CD1c-positive myeloid dendritic cell (primary cell): Measurements from ENCODE around the gene BMF.

Experiments
- DNase-seq: peaks from one replicate; pipeline ENCODE4 v3.0.0-alpha.2; 2016; ENCODE audit errors: extremely low spot score

Gene BMF

DNA sequence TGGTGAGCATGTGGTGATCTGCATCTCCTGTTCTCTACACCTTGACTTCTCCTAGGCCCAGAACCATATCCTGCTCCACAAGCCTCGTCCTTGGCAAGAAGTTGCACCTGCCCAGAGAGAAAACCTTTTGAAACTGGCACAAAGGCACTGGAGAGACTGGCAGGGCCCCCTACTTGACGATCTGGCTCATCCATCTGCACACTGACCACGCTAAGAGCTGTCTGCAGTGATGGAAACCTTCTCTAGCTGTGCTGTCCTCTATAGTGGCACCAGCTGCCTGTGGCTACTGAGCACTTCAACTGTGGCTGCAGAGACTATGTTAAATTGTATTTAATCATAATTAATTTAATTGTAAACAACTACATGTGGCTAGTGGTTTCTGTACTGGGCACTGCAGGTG is 43.5 kb downstream of the BMF start:
- no peak for DNase-seq

DNA sequence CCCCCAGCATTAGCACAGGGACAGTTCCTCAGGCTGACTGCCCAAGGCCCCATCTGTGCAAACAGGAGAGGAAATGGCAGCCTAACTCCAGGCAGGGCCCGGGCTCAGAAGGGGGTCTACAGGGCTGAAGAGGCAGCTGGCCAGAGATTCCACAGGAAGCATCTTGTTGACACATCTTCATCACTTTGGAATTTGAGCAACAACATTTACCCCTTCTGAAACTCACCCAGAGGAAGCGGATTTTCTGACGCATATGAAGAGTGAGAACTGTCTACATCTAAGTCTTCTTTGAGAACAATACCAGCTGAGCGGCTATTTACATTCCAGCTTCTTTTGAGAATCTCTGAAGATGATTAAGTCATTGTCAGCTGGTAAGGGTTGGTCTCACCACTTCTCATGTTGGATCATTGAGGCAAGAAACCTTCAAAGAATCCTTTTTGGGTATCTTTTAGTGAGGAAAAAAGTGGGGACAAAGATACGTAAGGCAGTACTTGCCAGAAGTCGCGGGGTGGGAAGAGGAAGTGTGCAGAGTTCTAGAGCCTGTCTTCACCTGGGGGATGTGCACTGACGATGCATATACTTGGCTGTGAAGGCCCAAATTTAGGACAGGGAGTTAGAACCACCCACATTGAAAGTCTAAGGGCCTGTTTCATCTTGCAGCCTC is 44.3 kb downstream of the BMF start:
- no peak for DNase-seq

DNA sequence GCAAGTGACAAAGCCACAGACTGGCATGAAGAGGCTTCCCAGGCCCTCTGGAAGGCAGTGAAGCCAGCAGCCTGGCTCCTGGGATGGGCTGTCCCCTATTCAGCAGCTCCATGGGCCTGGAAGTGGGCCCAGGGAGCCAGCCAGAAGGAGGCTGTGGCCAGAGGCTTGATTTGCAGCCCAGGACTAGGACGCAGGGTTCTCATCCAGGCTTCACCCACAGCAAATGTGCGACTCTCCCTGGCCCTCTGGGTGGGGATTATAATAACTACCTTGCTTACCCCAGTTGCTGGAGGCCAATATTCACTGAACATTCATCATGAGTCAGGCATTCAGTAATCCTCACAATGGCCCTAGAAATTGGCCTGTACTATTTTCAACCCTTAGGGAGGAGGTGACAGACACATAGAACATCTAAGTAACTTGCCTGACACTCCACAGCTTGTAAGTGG is 45.1 kb downstream of the BMF start:
- no peak for DNase-seq

DNA sequence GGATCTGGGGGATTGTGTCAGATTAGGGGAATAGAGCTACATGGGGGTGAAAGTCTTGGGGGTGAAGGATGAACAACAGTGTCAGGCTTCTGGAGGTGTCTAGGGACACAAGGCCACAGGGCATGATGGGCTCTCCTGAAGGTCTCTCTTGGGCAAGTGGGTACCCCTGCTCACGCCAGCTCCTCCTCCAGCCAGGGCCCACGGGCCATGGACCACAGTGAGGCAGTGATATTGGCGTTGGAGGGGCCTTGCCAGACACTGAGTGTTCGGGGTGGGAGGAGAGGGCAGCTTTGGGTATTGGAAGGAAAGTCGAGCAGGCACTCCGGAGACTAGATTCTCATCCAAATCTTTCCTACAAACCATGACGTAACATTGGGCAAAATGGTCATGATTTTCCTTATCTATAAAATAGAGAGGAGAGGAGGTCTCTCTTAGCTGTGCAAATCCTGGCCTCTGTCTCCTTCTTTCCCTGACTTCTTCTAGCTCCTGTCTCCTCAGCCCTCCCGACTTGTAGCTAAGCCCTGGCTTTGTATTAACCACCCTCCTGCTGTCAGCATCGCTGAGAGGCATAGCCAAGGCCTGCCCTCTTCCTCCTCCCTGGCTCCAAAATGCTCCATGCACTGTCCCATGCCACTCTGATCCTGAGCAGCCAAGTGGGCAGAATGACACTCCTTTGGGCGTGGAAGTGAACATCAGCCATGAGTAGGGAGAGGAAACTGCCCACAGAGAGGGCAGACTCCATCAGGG is 45.7 kb downstream of the BMF start:
- DNase-seq = no peak

DNA sequence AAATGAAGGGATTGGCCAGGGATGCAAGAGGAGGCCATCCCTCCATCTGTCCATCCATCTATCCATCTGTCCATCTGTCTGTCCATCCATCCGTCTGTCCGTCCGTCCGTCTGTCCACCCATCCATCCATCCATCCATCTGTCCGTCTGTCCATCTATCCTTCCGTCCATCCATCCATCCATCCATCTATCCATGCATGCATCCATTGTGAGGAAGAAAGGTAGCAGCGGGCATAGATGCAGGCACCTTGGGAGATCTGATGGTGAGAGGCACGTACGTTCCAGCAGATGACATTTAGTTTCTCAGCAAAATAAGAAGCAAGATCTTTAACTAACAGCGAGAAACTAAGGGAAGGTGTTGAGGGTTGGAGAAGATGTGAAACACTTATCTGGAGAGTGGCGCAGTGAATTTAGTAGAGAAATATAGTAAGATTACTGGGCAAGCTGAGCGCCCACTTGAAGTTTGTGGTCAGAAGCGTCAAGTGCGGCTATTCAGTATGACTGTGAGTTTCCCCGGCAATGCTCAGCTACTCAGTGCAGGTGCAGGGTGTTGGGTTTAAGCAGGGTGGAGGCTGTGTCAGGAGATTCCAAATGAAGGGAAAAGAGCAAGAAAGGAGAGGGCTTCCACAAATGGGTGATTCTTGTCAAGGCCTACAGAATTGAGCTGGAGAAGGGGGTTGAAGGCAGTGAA is 47.3 kb downstream of the BMF start:
- no peak for DNase-seq

DNA sequence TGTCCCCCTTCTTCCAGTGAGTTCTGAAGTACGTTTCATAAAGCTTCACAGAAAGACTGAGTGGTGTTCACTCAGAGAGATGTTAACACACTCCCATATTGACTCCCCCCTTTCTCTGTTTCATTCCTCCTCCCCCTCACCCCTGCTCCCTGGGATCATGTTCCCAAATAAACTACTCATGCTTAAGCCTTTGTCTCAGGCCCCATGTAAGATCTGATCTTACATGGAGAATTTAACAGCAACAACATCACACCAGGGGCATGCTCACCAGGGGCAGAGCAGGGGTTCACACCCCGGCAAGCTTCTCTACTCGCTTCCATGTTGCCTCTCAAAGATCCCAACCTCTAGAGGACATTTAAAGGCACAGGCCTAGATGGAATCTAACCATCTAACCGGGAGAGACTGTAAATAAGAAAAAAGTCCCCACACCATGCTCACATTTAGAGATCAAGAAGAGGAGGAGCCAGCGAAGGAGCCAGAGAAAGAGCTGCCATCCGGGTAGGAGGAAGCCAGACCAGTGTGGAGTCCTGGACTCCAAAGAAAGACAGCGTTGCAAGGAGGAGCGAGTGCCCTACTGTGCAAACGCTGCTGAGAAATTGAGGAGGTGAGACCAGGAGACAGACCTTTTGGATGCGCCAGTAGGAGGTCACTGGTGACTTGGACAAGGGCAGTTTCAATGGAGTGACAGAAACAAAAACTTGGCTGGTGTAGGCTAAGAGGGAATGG is 48.3 kb downstream of the BMF start:
- DNase-seq = no peak

DNA sequence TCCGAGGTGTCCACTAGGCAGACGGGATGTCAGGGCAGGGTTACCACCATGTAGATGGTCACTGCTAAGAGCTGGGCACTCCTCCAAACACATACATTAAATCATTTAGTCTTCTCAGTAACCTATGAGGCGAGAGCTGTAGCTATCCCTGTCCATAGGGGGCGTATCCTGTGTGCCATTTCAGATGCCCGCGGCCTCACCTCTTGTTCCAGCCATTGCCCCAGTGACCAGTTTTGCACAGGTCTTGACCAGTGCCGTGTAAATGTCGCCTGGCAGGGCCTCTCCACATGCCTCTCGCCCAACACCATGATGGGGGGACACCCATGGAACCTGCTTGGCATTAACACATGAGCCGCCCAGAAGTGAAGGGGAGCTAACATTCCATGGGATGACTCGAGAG is 48.9 kb downstream of the BMF start:
- no peak for DNase-seq

DNA sequence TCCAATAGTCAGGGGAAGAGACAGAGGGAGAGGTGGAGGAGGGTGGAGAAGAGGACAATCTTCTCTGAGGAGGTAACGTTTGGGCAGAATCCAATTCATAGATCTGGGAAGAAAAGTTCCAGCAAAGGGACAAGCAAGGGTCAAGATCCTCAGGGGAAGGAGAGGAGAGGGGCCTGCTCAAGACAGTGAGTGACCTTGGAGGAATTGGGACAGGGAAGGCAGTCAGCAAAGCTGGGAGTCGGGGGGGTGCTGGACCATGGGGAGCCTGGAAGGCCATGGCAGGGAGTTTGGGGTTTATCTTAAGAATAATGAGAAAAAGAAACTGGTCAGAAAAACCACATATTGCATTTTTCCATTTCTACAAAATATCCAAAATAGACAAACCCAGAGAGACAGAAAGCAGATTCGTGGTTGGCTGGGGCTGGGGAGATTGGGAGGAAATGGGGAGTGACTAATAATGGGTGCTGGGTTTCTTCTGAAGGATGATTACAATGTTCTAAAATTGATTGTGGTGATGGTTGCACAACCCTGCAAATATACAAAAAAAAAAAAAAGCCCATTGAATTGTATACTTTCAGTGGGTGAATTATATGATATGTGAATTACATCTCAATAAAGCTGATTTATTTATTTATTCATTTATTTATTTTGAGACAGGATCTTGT is 50.1 kb downstream of the BMF start:
- no peak for DNase-seq

DNA sequence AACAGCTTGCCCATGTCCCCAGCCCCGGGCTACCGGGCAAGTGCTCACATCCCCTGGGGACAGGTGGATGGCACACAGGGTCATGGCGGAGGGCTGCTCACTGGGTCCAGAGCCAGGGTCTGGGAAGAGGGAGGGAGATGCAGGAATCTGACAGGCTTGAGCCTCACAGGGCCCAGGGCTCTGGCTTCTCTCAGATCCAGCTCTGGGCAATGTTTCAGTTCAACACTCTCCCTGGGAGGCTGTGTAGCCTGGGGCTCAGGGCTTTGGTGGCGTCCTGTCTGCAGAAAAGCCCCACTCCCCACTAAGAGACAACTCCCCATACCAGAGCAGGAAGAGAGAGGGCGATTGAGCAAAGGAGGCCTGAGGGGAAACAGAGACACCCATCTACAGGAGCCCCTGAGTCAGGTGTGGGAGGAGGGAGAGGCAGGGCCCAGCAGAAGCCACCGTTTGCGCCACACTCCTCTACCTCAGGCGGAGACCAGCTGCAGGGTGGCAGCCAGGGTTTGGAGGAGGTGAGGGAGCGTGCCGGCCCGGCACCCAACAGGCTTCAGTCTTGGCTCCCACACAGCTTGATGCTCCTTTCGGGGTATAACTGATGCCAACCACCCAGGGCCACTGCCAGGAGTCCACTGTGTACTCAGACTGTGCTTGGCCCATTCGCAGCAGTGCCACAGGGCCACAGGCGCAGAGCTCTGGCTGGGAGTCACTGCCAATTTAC is 52.9 kb downstream of the BMF start:
- no peak for DNase-seq

DNA sequence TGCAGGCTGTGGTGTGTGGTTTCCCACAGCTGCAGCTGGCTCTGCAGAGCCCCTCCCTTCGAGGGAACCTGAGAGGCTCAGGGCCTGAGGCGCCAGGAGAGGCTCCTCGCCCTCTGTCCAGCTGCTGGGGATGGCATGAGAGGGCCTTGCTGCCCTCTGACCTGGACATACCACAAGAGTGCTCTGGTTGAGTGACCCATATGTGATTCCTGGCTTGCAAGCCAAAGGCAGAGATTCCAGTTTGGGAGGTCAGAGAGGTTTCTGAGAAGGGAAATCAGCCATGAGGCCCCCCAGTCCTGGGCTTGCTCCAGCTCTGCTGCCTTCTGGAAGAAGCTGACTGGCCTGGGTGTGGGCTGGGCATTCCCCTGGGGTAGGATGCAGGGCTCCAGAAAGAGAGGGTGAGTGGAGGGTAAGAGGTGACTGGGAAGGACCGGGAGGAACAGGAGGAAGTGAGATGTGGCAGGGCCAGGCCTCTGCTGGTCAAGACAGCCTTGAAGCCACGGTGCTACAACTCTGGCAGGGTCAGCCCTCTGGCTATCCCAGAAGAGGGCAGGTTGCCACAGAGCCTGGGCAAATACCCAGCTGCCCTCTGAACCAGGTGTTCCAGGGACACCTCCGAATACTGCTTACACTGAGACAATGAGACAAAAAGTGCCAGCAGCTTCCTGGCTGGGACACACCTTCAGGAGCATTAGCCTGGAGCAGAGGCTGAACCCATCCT is 53.7 kb downstream of the BMF start:
- no peak for DNase-seq

DNA sequence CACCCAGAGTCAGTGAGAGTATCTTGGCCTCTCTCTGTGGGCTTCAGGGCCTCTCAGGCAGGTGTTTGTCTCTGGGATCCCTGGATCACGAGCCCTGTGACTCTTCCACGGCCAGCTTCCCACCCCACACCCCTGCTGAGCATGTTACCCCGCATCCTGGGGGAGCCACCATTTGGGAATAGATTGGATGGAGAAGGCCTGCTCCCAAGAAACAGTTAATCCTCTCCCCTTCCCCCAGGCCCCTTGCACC is 54.1 kb downstream of the BMF start:
- no peak for DNase-seq

DNA sequence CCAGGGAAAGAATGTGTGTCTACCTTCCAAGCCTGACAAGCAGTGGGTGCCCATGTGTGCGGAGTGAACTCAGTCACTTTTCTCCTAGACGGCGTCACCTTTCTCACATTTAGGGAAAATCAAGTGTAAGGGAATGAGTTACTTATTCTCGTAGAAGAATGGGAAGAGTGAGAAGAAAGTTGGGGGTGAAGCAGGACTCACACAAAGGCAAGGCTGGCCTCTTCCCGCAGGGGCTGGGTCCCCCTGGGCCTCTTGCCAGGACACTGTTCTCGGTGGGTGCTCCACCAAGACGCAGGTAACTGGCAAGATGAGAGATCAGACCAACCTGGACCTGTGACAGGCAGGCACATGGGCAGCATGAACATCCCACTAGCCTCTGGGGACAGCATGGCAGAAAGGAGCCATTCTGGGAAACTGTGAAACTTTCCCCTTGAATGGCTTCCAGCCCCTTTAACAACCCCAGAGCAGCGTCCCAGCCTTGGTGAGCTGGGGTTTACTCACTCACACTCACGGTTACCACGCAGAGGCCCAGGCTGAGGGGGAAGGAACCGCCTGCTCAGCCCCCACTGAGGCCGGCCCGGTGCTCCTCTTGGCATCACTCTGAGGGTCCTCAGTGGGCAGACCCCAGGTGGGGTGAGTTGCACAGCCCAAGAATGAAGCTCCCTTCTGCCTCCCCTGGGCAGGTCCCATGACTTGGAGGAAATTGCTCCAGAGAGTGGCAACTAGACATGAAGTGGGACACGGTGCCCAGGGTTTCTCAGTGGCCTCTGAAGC is 54.7 kb downstream of the BMF start:
- no peak for DNase-seq

DNA sequence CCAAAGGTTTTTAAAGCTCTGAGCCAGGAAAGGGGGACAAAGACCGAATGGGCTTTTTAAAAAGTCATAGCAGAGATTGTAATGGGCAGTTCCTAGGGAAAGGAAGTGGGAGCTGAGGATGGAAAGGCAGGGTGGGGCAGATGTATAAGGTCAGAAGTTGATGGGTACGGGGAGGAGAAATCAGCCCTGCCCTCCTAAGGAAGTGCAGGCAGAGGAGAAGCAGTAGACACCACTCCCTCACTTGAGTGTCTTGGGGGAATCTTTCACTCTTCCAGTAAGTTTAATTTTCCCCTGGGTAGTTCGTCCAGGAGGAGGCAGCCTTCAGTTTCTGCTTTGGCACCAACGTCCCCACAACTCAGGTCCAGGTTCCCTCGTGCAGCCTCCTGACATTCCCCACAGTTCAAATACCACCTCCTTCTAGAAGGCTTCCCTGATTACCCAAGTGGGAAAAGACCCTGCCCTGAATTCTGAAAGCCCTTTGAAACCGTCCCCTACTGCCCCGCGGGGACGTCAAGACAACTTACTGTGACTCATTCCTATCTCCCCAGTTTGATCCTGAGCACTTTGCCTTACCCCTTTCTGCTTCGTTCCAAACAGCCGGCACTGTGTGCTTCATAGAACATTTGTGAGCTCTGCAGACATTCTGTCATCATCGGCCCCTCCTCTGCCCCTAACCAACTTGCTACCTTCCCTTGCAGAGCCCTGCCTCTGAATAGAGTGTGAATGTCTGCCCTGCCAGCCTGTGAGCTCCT is 55.4 kb downstream of the BMF start:
- DNase-seq = no peak

DNA sequence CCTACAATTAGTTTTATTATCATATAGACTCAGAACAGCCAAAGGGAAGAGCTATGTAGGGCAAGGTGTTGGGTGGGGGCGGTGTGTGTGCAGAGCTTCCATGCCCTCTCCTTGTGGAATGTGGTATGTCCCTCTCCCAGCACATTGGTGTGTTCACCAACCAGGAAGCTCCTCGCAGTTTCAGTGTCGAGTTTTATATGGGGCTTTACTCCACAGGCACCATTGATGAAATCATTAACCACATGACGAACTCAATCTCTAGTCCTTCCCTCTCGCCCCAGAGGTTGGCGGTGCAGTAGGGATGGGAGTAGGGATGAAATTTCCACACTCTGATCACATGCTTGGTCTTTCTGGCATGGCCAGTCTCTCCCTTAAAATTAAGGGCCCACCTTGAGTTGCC is 56.1 kb downstream of the BMF start:
- peak; percentile 18 for DNase-seq

DNA sequence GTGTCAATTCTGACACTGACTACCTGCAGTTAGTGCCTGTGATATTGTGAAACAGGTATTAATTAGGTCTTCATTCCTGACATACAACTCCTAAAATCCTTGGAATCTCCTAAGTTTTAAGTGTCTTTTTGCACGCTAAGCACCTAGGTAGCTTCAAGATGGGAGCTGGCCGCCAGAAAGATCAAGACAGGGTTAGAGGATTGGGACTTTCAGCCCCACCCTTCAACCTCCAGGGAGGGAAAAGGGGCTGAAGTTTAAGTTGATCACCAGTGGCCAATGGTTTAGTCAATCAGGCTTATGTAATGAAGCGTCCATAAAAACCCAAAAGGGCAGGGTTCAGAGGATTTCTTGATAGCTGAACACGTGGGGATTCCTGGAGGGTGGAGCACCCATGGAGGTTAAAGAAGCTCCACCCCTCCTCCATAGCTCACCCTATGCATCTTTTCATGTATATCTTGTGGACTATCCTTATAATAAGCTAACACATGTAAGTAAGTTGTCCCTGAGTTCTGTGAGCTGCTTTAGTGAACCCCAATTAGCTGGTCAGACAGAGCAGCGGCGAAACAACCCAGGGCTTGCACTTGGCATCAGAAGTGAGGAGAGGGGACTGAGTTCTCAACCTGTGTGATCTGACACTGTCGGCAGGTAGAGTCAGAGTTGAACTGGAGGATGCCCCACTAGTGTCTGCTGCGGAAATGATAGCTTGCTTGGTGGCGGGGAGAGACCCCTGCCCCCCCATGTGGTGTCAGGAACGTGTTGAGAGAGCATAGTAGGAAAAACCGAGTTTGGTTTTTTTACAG is 56.9 kb downstream of the BMF start:
- DNase-seq = no peak

DNA sequence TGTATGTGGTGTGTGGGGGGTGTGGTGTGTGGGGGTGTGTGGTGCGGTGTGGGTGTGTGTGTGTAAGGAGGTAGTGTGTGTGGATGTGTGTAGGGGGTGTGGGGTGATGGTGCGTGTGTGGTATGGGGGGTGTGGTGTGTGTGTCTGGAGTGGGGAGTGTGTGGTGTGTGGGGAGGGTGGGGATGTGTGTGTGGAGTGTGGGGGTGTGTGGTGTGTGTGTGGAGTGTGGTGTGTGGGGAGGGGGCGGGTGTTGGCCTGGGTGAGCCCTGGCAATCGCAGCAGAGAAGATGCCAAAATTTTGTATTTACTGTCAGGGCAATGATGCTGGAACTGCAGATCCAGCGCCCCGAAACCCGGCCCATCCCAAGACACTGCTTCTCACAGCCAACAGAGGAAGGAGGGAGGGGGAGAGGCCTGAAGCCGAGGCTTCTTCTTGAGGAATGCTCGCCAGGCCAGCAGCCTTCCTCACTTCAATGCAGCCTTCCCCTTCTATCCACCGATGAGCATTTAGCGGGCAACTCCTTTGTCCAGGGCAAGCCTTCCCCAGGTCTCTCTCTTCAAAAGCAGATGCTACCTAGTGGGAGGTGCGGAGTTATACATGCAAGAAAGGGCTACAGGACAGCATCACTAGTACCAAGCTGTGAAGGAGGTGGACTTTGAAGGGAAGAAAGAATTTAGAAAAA is 57.8 kb downstream of the BMF start:
- no peak for DNase-seq

DNA sequence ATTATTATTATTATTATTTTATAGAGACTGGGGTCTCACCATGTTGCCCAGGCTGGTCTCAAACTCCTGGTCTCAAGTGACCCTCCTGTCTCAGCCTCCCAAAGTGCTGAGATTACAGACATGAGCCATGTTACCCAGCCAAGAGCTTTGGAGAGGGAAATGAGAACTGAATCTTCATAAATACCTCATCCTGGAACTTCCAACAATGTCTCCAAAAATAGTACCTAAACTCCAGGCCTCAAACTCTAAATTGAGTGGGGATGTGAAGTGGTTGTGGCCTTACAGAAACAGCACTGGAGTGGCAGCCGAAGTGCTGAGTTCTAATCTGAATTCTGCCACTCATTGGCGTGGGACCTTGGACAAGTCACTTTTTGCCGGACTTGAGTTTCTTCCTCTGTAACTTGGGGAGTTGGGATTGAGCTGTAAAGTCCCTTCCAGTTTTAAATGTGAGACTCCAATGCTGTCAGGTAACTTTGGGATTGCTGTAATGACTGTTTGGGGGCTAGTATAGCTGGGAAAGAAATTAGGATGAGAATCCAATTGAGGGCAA is 59.7 kb downstream of the BMF start:
- peak; percentile 53 for DNase-seq
